ENCODE results near the gene CAMTA1.
A peak's percentile ranks its signal among the peaks of the same experiment; 100 is the strongest.

Gene CAMTA1

DNA sequence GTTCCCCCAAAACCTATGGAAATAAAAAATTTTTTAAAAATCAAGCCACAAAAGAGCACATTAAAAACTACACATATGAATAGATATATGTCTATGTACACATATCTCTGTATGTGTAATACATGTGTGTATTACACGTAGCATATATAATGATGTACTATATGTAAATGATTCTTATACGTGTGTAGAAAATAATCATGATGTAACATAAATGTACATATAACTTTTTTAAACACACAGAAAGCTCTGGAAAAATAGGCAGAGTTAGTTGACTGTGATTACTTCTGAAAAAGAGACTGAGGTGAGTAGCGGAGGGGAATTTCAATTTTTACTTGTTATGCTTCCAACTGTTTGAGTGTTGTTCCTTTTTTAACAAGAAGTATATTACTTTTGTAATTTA is 405.0 kb downstream of the CAMTA1 start:
- DNase-seq (ENCODE audit: low read depth in 2 of 2), result no peak

DNA sequence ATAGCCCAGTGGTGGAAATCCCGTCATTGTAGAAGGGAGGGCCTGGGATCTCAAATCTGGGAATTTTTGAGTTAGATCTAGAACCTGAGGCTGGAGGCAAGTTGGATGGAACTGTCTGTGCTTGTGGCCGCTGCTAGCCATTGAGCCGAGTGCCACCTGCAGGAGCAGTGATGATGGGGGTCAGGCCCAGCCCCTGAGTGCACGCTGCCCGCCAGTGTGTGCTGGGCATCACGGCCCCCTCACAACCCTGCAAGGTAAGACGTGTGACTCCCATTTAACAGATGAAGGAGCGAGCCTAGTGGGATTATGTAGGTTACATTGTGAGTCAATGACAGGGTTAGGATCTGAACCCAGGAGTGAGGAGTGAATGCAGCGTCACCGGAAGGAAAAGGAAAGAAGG is 407.2 kb downstream of the CAMTA1 start:
- DNase-seq (ENCODE audit: low read depth in 2 of 2), result no peak

DNA sequence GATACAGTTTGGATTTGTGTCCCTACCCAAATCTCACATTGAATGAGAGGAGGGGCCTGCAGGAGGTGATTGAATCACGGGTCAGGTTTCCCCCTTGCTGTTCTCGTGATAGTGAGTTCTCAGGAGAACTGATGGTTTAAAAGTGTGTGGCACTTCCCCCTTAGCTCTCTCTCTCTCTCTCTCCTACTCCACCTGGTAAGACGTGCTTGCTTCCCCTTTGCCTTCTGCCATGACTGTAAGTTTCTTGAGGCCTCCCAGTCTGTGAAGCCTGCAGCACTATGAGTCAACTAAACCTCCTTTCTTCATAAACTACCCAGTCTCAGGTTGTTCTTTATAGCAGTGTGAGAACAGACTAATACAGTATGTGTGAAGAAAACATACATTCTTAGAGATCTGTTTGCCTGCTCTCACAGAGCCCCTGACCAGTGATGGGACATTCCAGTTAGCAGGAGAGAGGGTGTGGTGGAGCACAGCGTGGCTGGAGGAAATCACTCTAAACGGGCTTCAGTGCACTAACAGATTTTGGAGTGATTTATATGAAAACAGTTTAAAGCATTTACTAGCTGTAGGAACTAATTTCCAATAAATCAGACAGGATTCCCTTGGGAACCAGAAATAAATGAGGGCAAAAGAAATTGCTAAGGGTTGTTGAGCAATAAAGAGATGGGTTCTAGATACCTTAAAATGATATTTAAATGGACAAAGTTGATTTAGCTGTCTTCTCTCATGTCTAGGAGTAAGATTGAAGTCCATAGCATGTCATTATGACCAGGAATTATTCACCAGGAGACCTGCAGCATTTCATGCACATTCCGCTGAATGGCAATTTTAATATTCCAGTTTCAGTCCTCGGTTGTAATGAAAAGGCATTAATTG is 411.0 kb downstream of the CAMTA1 start:
- no peak for DNase-seq (ENCODE audit: low read depth in 2 of 2)

DNA sequence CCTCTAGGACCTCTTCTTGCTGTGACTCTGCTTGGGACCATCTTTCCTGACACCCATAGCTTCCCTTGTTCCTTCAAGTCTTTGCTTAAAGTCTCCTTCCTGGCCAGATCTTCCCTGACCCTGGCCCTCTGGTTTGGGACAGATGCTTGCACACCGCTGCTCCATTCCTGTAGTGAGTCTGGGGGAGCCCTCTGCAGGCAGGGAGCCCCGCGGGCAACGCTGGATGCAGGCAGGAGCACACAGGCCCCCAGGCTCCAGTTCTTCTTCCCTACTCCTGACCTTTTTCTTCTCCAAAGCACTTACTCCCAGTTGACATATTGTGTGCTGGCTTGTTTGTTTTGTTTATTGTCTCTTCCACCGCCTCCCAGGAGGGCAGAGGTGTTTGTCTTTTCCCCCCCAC is 413.4 kb downstream of the CAMTA1 start:
- no peak for DNase-seq (ENCODE audit: low read depth in 2 of 2)

DNA sequence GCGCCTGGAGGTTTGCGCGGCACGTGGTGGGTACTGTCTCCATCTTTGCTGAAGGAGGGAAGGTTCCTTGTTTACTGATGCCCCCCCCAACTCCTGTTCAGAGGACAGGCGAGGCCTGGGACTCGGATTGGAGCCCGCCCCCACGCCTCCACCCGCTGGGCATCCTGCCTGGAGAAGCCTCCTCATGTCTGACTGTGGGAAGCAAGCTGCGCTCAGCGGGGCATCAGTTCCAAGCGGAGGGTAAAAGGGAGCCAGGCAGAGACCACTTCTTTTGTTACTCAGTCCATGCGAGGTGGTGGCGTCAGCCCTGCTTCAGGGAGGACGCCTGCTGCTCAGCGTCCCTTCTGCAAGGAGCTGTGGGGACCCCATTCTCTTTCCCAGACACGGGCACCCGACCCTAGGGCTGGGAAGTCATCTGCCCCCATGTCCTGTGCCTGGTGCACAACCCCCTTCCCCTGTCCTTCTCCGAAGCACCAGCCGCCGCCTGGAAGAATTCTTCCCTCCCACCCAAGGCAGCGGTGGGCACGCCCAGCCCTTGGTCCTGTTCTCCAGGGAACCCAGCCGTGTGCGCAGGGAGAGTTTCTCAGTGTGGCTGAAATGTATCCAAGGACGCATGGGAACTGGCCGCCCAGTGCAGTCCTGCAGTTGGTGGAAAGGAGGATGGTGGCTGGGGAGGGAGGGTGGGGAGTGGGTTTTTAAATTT is 414.0 kb downstream of the CAMTA1 start:
- no peak for DNase-seq (ENCODE audit: low read depth in 2 of 2)

DNA sequence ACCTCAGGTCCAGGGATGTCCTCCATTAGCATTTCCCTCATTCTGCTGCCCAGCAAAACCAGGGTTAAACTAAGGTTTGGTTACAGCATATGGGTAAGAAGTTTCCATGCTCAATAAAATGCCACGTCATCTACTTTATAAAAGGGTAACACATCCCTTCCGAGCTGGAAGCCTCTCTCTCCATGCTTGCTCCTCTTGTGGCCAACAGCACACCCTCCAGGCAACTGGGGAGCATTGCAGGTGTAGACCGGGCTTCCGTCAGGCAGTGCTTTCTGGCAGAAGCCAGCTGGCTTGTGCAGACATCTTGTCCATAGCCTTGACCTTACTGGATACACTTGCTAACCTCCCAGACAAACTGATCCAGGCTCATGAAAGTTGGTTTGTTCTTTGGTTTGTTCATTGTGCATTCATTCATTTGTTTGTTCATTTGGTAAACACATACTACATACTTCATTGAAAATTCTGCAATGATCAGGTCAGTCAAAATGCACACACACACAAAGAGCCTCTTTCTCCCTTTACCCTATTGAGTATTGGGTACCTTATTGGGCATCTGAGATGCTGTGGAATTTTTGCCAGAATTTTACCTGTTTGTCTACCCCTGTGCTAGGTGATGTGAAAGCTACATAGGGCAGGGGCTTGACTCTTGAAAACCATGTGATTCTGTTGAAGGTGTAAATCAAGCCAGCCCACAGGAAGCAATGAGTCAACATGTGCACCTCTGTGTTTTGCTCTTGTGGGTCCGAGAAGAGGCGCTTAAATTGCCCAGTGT is 422.8 kb downstream of the CAMTA1 start:
- DNase-seq (ENCODE audit: low read depth in 2 of 2), result peak in 1 of 2 experiments; percentile 17

DNA sequence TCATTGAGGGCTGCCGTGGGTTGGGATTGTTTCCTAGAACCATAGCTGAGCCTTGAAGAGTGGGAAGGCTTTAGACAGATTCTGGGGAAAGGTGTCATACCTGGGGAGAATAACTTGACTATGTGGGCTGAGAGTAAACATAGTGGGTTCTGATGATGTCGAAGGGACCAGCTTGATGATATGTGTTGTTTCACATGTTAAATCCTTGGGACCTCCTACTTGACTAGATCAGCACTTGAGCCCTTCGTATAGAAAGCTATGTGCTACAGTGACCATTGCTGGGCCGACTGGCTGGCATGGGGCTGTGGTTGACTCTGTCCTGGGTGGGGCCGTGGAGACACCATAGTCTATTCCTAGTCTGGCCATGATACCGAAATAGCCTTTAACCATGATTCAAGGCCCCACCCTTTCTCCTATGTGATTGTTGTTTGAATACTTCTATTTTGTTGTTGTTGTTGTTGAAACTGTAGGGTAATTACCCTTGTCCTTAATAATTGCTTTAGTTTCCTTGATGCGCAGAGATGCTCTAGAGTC is 423.5 kb downstream of the CAMTA1 start:
- no peak for DNase-seq (ENCODE audit: low read depth in 2 of 2)

DNA sequence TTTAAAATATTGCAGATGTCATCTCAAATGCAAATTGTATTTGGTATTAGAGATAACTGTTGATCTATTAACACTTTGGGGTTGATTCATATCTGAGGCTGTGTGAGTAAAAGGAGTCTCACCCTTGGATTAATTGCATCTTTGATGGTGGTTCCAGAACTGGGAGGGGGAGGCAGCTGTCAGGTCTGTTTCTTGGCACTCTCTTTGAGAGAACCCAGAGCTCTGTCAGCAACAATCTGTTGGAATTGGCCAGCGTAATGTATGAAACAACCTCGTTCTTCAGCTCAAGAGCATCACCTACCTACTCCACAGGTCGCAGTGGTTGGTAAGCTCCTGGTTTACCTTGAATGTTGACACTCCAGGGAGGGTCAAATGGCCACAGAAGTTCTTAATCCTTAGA is 424.1 kb downstream of the CAMTA1 start:
- DNase-seq (ENCODE audit: low read depth in 2 of 2), result no peak

DNA sequence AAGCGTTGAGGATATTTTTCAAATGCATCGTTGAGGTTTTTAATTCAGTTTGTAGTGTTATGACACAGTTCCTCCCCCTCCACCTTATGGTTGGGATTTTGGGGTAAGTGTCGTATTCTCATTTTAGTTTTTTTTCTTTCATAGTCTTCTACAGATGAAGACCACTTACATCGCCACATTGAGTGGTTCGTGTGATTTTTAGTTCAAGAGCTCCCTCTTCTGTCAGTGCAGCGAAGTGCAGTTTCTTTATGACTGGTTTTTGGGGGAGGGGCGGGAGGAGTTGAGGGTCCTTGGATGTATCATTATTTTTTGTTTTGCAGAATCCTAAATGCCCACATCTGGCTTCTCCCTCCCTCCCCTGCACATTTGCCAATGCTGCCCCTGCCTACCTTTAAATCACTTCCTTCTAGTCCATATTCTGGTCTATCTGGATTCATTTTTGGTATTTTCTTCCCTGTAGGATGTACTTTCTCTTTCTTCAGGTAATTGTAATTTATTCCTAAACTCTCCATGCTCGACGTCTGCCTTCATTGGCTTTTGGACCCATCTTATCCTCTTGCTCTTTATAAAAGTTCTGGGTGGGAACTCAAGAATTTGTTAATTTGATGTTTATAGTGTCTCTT is 433.1 kb downstream of the CAMTA1 start:
- DNase-seq (ENCODE audit: low read depth in 2 of 2), result peak in 1 of 2 experiments; percentile 19

DNA sequence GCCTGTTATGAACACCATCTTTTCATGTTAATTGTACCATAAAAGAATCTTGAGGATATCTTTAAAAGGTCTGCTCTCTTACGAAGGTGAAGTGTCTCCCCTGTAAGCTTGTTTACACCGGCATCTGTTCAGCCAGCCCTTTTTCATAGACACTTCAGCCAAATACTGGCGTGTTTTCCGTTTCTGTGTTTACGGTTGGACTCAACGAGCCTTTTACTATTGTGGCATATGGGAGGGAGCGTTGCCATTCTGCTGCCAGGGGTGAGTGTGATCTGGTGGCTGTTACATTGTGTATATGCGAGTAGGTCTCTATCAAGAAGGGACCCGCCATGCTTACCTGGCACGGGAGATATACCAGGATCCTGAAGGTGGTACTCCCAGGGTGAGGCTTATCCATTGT is 433.8 kb downstream of the CAMTA1 start:
- no peak for DNase-seq (ENCODE audit: low read depth in 2 of 2)

DNA sequence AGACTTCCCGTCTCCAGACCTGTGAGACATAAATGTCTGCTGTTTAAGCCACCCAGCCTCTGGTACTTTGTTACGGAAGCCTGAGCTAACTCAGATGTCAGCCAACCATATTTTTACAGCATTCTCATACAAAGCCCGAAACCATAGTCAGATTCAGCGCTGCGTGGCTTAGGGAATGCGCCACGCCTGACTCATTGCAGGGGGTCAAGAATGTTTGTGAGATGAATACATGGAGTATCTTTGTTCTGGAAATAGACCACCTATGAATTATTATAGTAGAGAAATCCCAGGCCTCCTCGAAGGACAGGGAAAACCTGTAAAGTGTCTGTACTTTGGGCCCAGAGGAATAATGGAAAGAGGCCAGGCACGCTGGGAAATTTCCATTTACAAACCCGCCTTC is 434.8 kb downstream of the CAMTA1 start:
- peak; percentile 52 to 53 for DNase-seq (ENCODE audit: low read depth in 2 of 2)

DNA sequence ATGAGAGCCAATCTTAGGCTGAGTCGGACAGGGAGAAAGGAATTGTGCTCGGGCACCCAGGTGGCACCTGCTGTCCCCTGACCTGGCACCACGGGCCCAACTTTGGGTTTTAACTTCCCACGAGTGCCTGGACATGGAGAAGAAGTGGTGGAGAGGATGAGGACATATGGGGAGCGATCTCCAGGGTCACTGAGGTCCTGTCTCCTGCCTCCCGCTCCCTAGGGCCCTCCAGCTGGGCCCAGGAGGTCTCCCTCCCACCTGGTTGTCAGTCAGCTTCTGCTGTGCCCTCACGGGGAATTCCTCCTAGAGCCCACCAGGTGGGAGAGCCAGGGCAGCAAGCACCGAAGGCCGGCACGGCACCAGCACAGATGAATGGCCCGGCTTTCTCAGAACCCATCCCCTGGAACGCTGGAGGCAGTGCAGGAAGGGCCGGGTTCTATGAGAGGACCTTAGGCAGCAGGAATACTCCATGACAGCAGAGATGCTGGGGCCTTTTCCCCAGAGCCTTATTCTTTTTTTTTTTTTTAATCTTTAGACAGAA is 435.5 kb downstream of the CAMTA1 start:
- no peak for DNase-seq (ENCODE audit: low read depth in 2 of 2)

DNA sequence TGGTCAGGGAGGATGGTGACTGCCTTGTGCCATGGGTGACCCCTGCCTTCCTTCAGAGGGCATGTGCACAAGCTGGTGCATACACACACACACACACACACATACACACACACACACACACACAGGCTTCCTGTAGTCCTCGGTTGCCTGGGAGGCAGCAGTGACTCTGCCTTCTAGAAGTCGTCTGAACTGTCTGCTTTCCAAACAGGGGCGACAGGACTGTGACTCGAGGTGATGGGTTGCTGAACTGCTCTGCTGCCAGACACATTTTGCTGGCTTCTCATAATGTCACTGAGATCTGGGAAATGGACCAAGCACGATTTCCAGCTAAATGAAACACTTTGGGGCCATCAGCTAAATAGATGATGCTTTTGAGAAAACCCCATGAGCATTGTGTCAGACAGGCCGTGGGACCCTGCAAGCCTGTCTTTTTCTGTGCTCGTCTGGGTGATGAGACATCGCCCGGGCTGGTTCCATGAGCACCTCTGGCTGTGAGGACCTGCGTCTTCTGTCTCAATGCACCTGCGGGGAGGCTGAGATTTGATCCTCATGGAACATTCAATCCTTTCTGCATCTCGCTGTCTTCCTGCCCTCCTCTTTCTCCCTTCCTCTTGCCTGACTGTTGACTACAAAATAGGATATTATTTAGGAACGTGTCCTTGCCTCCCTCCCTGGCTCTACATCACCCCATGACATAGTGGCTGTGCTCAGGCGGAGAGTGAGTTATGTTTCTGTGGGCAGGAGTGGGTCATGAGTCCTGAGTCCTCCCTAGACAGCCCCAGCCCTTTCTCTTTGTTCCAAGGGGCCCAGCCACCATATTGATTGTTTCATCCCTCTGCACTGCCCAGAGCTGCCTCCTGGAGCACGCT is 436.8 kb downstream of the CAMTA1 start:
- no peak for DNase-seq (ENCODE audit: low read depth in 2 of 2)

DNA sequence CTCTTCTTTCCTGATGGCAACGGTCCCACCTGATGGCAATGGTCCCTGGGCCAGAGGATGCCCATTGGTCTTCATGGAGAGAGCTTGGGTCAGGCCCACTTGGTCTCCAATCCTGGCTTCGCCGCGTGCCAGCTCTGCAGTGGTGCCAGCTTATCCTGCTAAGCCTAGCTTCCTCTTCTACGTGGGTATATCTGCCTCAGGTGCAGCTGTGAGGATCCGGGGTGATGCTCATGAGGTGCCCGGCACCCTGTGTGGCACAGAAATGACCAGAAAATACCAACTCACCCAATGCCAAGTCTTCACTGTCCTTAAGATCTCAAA is 437.4 kb downstream of the CAMTA1 start:
- no peak for DNase-seq (ENCODE audit: low read depth in 2 of 2)

DNA sequence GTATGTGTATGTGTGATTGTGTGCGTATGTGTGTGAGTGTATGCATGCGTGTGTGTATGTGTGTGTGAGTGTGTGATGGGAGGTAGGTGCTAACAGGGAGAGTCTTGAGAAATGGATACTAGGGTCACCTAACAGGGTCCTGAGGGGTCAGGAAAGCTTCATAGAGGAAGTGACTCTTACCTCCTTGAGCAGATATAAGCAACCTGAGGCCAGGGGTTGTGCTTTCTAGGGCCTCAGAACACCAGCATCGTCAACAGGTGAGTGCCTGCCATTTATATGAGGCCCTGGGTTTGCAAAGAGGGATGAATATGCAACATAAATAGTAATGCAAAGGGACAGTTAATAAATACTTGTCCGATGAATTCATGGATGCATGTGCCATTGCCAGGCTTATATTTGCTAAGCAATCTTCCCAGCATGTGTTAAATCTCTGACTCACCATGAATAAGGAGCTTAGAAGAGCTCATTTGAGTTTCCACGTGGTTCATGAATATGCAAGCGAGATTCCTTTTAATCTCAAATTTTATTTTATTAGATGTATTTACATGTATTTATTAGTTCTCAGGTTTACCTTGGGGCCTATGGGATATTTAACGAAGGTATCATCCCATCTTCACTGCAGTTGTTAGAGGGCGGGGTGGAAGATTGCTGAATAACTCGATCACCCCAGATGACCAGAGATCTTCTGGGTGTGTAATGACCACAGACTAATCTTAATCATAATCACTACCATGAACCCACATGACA is 438.3 kb downstream of the CAMTA1 start:
- peak; percentile 68 to 71 for DNase-seq (ENCODE audit: low read depth in 2 of 2)

DNA sequence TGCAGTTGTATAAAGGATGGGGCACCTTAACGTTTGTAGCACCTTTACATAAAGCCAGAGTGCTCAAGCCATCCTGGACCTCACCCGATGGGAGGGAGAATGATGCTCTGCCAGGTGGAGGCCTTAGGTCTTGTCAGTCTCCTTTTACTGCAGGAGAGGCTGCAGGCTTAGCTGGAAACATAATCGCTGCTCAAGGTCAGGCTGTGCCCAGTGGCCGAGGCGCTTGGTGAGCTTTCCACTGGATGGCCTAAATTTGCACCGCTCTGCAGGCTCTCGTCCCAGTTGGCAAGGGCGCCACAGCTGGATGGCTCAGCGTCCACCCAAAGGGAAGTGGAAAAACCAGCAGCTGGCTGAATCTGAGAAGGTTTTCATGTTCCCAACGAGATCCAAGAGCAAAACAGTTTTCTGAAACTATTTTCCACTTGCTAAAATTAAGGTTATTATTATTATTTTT is 438.9 kb downstream of the CAMTA1 start:
- no peak for DNase-seq (ENCODE audit: low read depth in 2 of 2)

DNA sequence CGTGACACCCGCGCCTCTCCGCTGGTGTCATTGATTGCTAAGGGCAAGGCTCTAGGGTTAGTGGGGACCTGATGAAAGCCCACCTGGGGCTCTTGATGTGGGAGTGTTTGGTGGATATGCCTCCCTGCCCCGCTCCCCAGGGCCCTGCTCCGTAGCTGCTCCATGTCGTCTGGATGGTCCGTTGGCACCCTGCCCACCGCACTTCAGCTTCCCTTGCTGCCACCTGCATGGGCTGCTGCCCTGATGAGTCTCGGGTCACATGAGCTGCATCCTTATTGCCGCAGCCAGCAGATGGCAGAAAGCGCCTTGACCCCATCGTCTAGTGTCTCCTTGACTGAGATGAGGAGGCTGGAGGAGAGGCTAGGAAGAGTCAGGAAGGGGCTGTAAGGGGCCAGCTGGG is 439.4 kb downstream of the CAMTA1 start:
- DNase-seq (ENCODE audit: low read depth in 2 of 2), result no peak

DNA sequence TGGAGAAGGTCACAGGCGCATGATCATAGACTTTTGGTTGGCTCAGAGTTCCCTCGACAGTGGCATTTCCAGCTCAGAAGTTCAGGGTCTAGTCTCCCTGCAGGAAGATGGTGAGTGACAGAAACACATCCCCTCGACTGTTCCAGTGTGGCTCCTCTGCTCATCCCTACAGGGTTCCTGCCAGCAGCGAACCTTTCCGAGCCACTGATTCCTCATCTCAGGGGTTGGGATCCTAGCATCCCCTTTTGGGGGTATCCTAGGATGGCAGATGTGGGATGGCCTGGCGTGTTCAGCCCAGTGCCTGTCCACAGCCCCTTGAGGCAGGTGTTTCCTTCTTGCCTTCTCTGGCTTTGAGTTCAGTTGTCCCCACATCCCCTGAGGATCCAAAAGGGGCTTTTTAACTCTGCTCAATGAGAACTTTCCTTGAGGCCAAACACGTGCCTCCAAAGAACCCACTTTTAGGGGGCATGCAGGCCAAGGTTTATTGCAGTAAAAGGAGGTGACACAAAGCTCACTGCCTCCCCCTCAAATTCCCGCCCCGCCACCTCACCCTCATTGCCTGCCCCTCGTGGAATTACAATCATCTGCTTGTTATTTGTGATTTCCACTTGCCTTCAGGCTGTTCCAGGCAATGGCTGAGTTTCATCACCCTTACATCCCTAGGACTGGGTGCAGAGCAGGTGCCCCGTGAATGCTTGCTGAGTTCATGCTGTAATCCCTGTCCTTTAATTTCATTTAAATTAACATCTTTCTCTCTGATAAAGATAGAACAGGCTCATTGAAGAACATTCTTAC is 440.7 kb downstream of the CAMTA1 start:
- no peak for DNase-seq (ENCODE audit: low read depth in 2 of 2)

DNA sequence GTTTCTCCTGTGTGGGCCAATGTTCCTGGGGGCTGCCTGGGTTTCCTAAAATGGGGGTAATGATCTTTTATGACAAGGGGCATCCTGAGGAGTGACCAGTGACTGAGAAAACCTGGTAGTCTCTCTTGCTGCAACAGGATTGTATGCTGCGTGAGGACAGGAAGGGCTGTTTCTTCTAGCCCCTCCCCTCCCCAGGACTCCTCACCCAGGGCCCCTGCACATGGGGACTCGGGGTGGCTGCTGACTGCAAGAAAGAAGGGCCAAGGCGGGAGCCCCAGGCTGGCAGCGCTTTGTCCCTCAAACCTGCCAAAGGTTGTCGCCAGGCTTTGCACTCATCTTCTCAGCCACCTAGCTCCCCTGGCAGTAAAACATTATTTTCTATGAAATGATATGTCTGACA is 442.4 kb downstream of the CAMTA1 start:
- no peak for DNase-seq (ENCODE audit: low read depth in 2 of 2)
